GM18951 (cell line): ENCODE measurements around the gene DMAP1.

Source experiments
- POLR2A ChIP-seq: IDR thresholded peaks from 4 replicates; pipeline ENCODE4 v1.6.1; 2011; ENCODE audit warnings: mild to moderate bottlenecking; ENCODE audit not compliant: insufficient read length, insufficient read depth; ENCODE audit errors: extremely low read depth
- in situ Hi-C: fragments of 300-500 bp; cut with MboI; formaldehyde crosslinking; loops from one replicate; pipeline ENCODE4 v1.12.0; 2022; ENCODE audit warnings: low sequenced_read_pairs, mixed read lengths, inconsistent platforms; ENCODE audit not compliant: unreplicated experiment

DMAP1 gene

DNA sequence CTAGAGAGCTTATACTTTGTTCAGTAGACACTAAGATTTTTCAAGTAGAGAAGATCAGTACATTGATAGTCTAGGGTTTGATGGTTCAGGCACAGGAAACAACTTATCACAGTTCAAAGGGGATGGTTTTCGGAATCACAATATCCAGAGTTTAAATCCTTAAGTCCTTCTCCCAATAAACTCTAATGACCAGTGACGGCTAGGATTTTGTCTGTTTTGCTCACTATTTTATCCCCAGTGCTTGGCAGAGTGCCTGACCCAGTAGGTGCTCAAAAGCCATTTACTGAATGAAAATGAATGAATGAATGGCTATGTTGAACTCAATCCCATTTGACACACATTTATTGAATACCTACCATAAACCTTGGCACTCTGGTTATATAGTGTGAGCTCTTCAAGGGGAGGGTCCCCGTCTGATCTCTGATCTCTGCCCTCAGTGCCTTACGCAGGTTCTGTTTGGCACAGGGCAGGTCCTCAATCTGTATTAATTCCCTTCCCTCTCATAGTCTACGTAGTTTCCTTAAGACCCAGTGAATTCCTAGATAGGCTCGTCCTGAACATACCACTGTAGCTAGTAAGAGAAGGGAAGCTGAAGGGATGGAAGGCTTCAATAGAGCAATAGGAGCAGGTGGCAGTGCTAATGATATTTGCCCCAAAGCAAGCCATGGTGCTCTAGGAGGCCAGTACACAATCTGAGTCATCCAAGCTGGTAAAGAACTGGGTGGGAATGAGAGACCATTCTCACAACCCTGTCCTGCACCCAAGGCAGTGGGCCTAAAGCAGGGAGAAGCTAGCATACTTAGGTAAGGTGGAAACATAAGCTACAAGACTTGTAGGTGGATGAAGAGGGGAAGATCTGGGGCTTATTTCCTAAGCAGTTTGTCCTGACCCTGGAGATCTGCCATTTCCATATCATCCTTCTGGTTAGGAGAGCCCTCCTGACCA is 53.4 kb downstream of the DMAP1 start:
- in situ Hi-C loops: no loop called here
- TF ChIP-seq POLR2A: no peak

GRCh38 chr1:44267438-44267837 is 54.2 kb downstream of the DMAP1 start:
- no peak for TF ChIP-seq POLR2A

GRCh38 chr1:44268054-44268453 is 54.8 kb downstream of the DMAP1 start:
- TF ChIP-seq POLR2A: no peak
- in situ Hi-C loops: no loop called here

More at GRCh38 chr1:44267438-44267837, 54.2 kb downstream of the DMAP1 start:
- in situ Hi-C loops: no loop called here
